ENCODE measurements around the gene PDP2. TPM values are rescaled to one million over a fixed set of nuclear protein-coding genes. Genes with fewer than 3 reads are reported as not detected.

Gene PDP2
- total and polyA plus RNA-seq, 2 of the 4 experiments (the other 2 are of a cell fraction), result 5.3 to 16.8 TPM

DNA sequence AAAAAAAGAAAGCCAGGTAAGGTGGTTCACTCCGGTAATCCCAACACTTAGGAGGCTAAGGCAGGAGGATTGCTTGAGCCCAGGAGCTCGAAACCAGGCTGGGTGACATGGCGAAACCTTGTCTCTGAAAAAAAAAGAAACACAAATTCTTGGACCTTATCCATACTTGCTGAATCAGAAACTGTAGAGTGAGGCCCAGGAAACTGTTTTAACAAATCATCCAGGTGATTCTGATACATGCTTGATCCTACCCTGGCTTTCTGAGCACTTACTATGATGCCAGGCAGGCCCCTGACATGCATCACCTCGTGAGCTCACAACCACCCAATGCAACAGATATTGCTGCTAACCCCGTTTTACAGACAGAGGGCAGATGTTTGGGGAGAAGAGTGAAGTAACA is 45.6 kb upstream of the PDP2 start:
- dilution Hi-C loops (cut with HindIII; ENCODE audit: low sequenced_read_pairs, unreplicated experiment) (no loop called here), in situ Hi-C loops (cut with MboI; ENCODE audit: low sequenced_read_pairs) (no loop called here), intact Hi-C loops (cut with micrococcal nuclease) (no loop called here)
- Histone ChIP-seq H4K5ac (ENCODE audit: low read depth, low read length) (no peak overlapping the region), H4K8ac (ENCODE audit: low read depth in 2 of 2, low read length in 2 of 2) (no peak overlapping the region), H2BK5ac (ENCODE audit: low read depth, low read length, poor library complexity, severe bottlenecking) (no peak overlapping the region), H3K79me1 (ENCODE audit: low read depth in 1 of 2, low read length in 2 of 2) (peaks cover 0 to 5% of the 10 kb centered on the region in 2 experiments; a peak in 3 of 4 replicates), H2BK15ac (ENCODE audit: low read depth, low read length) (no peak overlapping the region), H2BK120ac (ENCODE audit: low read depth, low read length) (no peak overlapping the region), H3K4ac (ENCODE audit: low read depth, low read length) (no peak overlapping the region), H3K23ac (ENCODE audit: low read depth, low read length) (no peak overlapping the region), H3K36me3 (ENCODE audit: control insufficient read depth, insufficient read depth, low read length) (no peaks in the 10 kb centered on the region), H4K20me1 (ENCODE audit: insufficient read depth, low read length) (peaks cover under 1% of the 10 kb centered on the region; the same call in 1 of the 2 replicates), H3K9me3 (ENCODE audit: control insufficient read depth, insufficient read depth, low read length) (no peaks in the 10 kb centered on the region), H2BK20ac (ENCODE audit: low read depth, low read length) (no peak overlapping the region), H4K91ac (ENCODE audit: insufficient read depth, low read depth, low read length) (no peak overlapping the region), H2AFZ (replicated peaks; ENCODE audit: low read length, poor library complexity) (no peak overlapping the region), H3K9ac (ENCODE audit: low read depth, low read length) (no peak overlapping the region), H3K4me2 (ENCODE audit: low read depth, low read length) (no peak overlapping the region), H3K14ac (replicated peaks; ENCODE audit: low read depth, low read length) (no peak overlapping the region), H3K18ac (ENCODE audit: low read depth, low read length) (no peak overlapping the region), H3K4me1 (ENCODE audit: control insufficient read depth, insufficient read depth, low read length) (peaks cover 8% of the 10 kb centered on the region), H3K9me1 (ENCODE audit: insufficient read depth, low read length) (peaks cover 3% of the 10 kb centered on the region; the same call in 1 of the 2 replicates), H3K56ac (ENCODE audit: extremely low read depth, insufficient read depth, low read length) (no peak overlapping the region), H2AK9ac (replicated peaks; ENCODE audit: low read depth, low read length, poor library complexity) (no peak overlapping the region), H3K27me3 (ENCODE audit: control insufficient read depth, insufficient read depth, low read length) (peaks cover 8% of the 10 kb centered on the region), H3K27ac (ENCODE audit: insufficient read depth, low read length) (no peak overlapping the region), H2AK5ac (ENCODE audit: low read depth, low read length) (no peak overlapping the region), H3K4me3 (ENCODE audit: insufficient read depth, low read depth, low read length) (no peak overlapping the region)
- no peak for DNase-seq
- ChIA-PET CTCF (no interaction called here), POLR2A (ENCODE audit: unreplicated experiment) (no interaction called here)
- no CpG with 5 or more reads among the region's 5 CpGs for WGBS, 2 experiments (ENCODE audit: extremely low coverage in 2 of 2, insufficient read length in 1 of 2)
- TF ChIP-seq, protein P1, sequence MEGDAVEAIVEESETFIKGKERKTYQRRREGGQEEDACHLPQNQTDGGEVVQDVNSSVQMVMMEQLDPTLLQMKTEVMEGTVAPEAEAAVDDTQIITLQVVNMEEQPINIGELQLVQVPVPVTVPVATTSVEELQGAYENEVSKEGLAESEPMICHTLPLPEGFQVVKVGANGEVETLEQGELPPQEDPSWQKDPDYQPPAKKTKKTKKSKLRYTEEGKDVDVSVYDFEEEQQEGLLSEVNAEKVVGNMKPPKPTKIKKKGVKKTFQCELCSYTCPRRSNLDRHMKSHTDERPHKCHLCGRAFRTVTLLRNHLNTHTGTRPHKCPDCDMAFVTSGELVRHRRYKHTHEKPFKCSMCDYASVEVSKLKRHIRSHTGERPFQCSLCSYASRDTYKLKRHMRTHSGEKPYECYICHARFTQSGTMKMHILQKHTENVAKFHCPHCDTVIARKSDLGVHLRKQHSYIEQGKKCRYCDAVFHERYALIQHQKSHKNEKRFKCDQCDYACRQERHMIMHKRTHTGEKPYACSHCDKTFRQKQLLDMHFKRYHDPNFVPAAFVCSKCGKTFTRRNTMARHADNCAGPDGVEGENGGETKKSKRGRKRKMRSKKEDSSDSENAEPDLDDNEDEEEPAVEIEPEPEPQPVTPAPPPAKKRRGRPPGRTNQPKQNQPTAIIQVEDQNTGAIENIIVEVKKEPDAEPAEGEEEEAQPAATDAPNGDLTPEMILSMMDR (conservative IDR thresholded peaks at IDR 0.05; ENCODE audit: low read depth, low read length), result no peak
- TF ChIP-seq NFE2L2 (IDR thresholded peaks at IDR 0.05; ENCODE audit: low read depth, low read length), result no peak
- TF ChIP-seq SMC3 (IDR thresholded peaks at IDR 0.05; ENCODE audit: low read depth, low read length), result no peak
- TF ChIP-seq RFX5 (IDR thresholded peaks at IDR 0.05; ENCODE audit: low read depth, low read length), result no peak
- TF ChIP-seq BHLHE40 (IDR thresholded peaks at IDR 0.05; ENCODE audit: low read depth, low read length), result no peak
- TF ChIP-seq, protein P2, sequence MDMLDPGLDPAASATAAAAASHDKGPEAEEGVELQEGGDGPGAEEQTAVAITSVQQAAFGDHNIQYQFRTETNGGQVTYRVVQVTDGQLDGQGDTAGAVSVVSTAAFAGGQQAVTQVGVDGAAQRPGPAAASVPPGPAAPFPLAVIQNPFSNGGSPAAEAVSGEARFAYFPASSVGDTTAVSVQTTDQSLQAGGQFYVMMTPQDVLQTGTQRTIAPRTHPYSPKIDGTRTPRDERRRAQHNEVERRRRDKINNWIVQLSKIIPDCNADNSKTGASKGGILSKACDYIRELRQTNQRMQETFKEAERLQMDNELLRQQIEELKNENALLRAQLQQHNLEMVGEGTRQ (IDR thresholded peaks at IDR 0.05; ENCODE audit: low read depth, low read length), result no peak
- no peak for TF ChIP-seq MAZ (IDR thresholded peaks at IDR 0.05; ENCODE audit: borderline replicate concordance, low read depth, low read length)
- TF ChIP-seq POLR2A (IDR thresholded peaks at IDR 0.05; ENCODE audit: low read depth, low read length), result no peak
- TF ChIP-seq MXI1 (IDR thresholded peaks at IDR 0.05; ENCODE audit: borderline replicate concordance, low read depth, low read length), result no peak
- no peak for TF ChIP-seq RCOR1 (IDR thresholded peaks at IDR 0.05; ENCODE audit: insufficient replicate concordance, low read length)
- no peak for TF ChIP-seq FOS (IDR thresholded peaks at IDR 0.05; ENCODE audit: low read depth, low read length)
- no peak for TF ChIP-seq MAFK (IDR thresholded peaks at IDR 0.05; ENCODE audit: low read depth, low read length)
- no peak for TF ChIP-seq CEBPB (IDR thresholded peaks at IDR 0.05; ENCODE audit: low read depth, low read length)
- no peak for TF ChIP-seq RAD21 (IDR thresholded peaks at IDR 0.05; ENCODE audit: low read length)
- TF ChIP-seq, protein P3, sequence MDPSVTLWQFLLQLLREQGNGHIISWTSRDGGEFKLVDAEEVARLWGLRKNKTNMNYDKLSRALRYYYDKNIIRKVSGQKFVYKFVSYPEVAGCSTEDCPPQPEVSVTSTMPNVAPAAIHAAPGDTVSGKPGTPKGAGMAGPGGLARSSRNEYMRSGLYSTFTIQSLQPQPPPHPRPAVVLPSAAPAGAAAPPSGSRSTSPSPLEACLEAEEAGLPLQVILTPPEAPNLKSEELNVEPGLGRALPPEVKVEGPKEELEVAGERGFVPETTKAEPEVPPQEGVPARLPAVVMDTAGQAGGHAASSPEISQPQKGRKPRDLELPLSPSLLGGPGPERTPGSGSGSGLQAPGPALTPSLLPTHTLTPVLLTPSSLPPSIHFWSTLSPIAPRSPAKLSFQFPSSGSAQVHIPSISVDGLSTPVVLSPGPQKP (IDR thresholded peaks at IDR 0.05; ENCODE audit: borderline replicate concordance, low read depth, low read length), result no peak
- no peak for TF ChIP-seq CHD1 (IDR thresholded peaks at IDR 0.05; ENCODE audit: low read depth, low read length)
- ATAC-seq (ENCODE audit: low read depth), result no peak
- no TSS peak for BruUV-seq (replicated peaks)
